ENCODE results near the gene EFHC1. TPM values are rescaled to one million over a fixed set of nuclear protein-coding genes. Genes with fewer than 3 reads are reported as not detected.

Gene EFHC1
- total and polyA plus RNA-seq, 2 experiments from 2014 or later = 24.3 to 28.0 TPM

DNA sequence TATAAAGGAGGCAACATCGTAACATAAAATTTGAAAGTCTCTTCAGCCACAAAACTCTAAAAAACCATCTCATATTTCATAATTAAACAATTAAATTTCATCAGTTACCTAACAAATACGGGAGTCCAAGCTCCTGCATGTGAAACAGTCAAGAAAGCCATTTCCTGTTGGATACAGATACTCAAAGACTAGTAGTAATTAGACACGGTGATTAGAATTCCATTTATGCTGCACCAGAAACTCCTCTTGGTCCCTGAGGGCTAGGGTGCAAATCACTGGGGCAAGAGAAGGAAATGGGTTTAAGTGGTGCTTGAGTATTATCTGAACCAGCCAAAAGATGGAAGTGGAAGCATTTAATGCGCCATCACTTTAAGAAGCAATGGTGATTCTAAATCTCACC, 129.3 kb downstream of the EFHC1 start (continued):
- TF ChIP-seq, protein P1, sequence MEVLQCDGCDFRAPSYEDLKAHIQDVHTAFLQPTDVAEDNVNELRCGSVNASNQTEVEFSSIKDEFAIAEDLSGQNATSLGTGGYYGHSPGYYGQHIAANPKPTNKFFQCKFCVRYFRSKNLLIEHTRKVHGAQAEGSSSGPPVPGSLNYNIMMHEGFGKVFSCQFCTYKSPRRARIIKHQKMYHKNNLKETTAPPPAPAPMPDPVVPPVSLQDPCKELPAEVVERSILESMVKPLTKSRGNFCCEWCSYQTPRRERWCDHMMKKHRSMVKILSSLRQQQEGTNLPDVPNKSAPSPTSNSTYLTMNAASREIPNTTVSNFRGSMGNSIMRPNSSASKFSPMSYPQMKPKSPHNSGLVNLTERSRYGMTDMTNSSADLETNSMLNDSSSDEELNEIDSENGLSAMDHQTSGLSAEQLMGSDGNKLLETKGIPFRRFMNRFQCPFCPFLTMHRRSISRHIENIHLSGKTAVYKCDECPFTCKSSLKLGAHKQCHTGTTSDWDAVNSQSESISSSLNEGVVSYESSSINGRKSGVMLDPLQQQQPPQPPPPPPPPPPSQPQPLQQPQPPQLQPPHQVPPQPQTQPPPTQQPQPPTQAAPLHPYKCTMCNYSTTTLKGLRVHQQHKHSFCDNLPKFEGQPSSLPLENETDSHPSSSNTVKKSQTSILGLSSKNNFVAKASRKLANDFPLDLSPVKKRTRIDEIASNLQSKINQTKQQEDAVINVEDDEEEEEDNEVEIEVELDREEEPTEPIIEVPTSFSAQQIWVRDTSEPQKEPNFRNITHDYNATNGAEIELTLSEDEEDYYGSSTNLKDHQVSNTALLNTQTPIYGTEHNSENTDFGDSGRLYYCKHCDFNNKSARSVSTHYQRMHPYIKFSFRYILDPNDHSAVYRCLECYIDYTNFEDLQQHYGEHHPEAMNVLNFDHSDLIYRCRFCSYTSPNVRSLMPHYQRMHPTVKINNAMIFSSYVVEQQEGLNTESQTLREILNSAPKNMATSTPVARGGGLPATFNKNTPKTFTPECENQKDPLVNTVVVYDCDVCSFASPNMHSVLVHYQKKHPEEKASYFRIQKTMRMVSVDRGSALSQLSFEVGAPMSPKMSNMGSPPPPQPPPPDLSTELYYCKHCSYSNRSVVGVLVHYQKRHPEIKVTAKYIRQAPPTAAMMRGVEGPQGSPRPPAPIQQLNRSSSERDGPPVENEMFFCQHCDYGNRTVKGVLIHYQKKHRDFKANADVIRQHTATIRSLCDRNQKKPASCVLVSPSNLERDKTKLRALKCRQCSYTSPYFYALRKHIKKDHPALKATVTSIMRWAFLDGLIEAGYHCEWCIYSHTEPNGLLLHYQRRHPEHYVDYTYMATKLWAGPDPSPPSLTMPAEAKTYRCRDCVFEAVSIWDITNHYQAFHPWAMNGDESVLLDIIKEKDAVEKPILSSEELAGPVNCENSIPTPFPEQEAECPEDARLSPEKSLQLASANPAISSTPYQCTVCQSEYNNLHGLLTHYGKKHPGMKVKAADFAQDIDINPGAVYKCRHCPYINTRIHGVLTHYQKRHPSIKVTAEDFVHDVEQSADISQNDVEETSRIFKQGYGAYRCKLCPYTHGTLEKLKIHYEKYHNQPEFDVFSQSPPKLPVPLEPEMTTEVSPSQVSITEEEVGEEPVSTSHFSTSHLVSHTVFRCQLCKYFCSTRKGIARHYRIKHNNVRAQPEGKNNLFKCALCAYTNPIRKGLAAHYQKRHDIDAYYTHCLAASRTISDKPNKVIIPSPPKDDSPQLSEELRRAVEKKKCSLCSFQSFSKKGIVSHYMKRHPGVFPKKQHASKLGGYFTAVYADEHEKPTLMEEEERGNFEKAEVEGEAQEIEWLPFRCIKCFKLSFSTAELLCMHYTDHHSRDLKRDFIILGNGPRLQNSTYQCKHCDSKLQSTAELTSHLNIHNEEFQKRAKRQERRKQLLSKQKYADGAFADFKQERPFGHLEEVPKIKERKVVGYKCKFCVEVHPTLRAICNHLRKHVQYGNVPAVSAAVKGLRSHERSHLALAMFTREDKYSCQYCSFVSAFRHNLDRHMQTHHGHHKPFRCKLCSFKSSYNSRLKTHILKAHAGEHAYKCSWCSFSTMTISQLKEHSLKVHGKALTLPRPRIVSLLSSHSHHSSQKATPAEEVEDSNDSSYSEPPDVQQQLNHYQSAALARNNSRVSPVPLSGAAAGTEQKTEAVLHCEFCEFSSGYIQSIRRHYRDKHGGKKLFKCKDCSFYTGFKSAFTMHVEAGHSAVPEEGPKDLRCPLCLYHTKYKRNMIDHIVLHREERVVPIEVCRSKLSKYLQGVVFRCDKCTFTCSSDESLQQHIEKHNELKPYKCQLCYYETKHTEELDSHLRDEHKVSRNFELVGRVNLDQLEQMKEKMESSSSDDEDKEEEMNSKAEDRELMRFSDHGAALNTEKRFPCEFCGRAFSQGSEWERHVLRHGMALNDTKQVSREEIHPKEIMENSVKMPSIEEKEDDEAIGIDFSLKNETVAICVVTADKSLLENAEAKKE (CRISPR knock-in tag; IDR thresholded peaks at IDR 0.05) = no peak
- no peak for TF ChIP-seq JUNB (IDR thresholded peaks at IDR 0.05; ENCODE audit: unreplicated experiment)
- TF ChIP-seq ZNF114 (CRISPR knock-in tag; IDR thresholded peaks at IDR 0.05) = no peak
- TF ChIP-seq, protein P2, sequence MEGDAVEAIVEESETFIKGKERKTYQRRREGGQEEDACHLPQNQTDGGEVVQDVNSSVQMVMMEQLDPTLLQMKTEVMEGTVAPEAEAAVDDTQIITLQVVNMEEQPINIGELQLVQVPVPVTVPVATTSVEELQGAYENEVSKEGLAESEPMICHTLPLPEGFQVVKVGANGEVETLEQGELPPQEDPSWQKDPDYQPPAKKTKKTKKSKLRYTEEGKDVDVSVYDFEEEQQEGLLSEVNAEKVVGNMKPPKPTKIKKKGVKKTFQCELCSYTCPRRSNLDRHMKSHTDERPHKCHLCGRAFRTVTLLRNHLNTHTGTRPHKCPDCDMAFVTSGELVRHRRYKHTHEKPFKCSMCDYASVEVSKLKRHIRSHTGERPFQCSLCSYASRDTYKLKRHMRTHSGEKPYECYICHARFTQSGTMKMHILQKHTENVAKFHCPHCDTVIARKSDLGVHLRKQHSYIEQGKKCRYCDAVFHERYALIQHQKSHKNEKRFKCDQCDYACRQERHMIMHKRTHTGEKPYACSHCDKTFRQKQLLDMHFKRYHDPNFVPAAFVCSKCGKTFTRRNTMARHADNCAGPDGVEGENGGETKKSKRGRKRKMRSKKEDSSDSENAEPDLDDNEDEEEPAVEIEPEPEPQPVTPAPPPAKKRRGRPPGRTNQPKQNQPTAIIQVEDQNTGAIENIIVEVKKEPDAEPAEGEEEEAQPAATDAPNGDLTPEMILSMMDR (conservative IDR thresholded peaks at IDR 0.05; ENCODE audit: low read depth in 2 of 2) = no peak
- no peak for TF ChIP-seq EZH2phosphoT487 (IDR thresholded peaks at IDR 0.05; ENCODE audit: unreplicated experiment)

DNA sequence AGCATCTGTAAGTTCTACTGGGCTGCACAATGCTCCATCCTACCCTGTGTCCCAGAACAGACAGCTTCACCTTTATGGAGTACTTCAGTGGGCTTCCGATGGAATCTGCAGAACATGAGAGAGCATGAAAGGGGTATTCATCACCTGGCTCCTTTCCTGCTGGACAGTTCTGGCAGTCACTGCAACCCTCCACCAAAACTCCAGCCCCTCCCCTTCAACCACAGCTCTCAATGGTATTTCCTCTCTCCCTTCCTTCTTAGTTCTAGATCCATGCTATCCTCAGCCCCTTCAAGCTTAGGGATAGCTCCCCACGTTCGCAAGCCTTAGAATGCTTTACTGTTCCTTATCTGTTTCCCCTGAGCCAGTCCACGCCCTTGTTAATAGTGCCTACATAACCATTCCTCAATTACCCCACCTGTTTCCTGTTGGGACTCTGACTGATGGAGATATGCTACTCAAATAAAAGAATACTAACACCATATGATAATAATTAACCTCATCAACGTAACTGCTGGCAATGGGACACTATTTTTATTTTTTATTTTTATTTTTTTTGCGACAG, 130.0 kb downstream of the EFHC1 start:
- peaks cover 52% of the 10 kb centered on the region for H3K4me1 Mint-ChIP-seq
- no peak overlapping the region for H3K4me3 Mint-ChIP-seq
- H3K27ac Mint-ChIP-seq = no peak overlapping the region; the same call in 1 of the 2 replicates
- peaks cover 67% of the 10 kb centered on the region for H3K79me2 ChIP-seq (replicated peaks; ENCODE audit: insufficient read depth)
- H3K4me1 ChIP-seq (ENCODE audit: insufficient read depth) = peaks cover 25% of the 10 kb centered on the region
- no peaks in the 10 kb centered on the region for H3K36me3 Mint-ChIP-seq (ENCODE audit: low read depth)
- no peak overlapping the region for H3K4me2 ChIP-seq
- peaks cover 7% of the 10 kb centered on the region for H3K27me3 Mint-ChIP-seq (ENCODE audit: insufficient read depth, low read depth, poor library complexity)
- no peak for ATAC-seq
- H3K9me2 ChIP-seq (ENCODE audit: insufficient read depth) = no peaks in the 10 kb centered on the region; the same call in 1 of the 2 replicates
- no peak for DNase-seq (ENCODE audit: low spot score)
- H3K27me3 ChIP-seq (ENCODE audit: insufficient read depth) = no peaks in the 10 kb centered on the region
- H3K27ac ChIP-seq (ENCODE audit: low read depth) = no peak overlapping the region
- H3K9me3 Mint-ChIP-seq = no peaks in the 10 kb centered on the region
- no peak overlapping the region for H2AFZ ChIP-seq
- H4K20me1 ChIP-seq (replicated peaks; ENCODE audit: insufficient read depth) = peaks cover 3% of the 10 kb centered on the region
- H3F3A ChIP-seq (replicated peaks; ENCODE audit: low read depth) = 0 out of 2 replicates have a peak, but pooled peaks cover 11% of the 10 kb centered on the region
- no peaks in the 10 kb centered on the region for H3K36me3 ChIP-seq (ENCODE audit: insufficient read depth)
- no peak overlapping the region for H3K4me3 ChIP-seq
- TF ChIP-seq CREB1 (CRISPR knock-in tag; IDR thresholded peaks at IDR 0.05; ENCODE audit: low read depth) = no peak
- TF ChIP-seq EZH2phosphoT487 (IDR thresholded peaks at IDR 0.05; ENCODE audit: unreplicated experiment) = no peak
- TF ChIP-seq, protein P2 (conservative IDR thresholded peaks at IDR 0.05; ENCODE audit: low read depth in 2 of 2) = no peak
- no peak for TF ChIP-seq JUNB (IDR thresholded peaks at IDR 0.05; ENCODE audit: unreplicated experiment)
- TF ChIP-seq, protein P3, sequence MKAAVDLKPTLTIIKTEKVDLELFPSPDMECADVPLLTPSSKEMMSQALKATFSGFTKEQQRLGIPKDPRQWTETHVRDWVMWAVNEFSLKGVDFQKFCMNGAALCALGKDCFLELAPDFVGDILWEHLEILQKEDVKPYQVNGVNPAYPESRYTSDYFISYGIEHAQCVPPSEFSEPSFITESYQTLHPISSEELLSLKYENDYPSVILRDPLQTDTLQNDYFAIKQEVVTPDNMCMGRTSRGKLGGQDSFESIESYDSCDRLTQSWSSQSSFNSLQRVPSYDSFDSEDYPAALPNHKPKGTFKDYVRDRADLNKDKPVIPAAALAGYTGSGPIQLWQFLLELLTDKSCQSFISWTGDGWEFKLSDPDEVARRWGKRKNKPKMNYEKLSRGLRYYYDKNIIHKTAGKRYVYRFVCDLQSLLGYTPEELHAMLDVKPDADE (IDR thresholded peaks at IDR 0.05) = no peak
- no peak for TF ChIP-seq ZNF331 (CRISPR knock-in tag; IDR thresholded peaks at IDR 0.05; ENCODE audit: low read depth)
- no peak for TF ChIP-seq EZH2 (IDR thresholded peaks at IDR 0.05; ENCODE audit: low read depth, unreplicated experiment)
- TF ChIP-seq ZNF114 (CRISPR knock-in tag; IDR thresholded peaks at IDR 0.05) = no peak
- TF ChIP-seq NANOG (IDR thresholded peaks at IDR 0.05; ENCODE audit: borderline replicate concordance) = no peak
- no peak for TF ChIP-seq STAT1 (IDR thresholded peaks at IDR 0.05; ENCODE audit: unreplicated experiment)
- no peak for TF ChIP-seq POLR2AphosphoS5 (IDR thresholded peaks at IDR 0.05; ENCODE audit: low read depth)

All from GM23338 (cell line).